Epidermal melanocyte (primary cell): ENCODE results near the gene FAM193A.

Experiments used
- DNase-seq: peaks from one replicate; pipeline ENCODE4 v3.0.0; 2011; ENCODE audit warnings: low spot score; ENCODE audit not compliant: insufficient read length

FAM193A gene, protein sequence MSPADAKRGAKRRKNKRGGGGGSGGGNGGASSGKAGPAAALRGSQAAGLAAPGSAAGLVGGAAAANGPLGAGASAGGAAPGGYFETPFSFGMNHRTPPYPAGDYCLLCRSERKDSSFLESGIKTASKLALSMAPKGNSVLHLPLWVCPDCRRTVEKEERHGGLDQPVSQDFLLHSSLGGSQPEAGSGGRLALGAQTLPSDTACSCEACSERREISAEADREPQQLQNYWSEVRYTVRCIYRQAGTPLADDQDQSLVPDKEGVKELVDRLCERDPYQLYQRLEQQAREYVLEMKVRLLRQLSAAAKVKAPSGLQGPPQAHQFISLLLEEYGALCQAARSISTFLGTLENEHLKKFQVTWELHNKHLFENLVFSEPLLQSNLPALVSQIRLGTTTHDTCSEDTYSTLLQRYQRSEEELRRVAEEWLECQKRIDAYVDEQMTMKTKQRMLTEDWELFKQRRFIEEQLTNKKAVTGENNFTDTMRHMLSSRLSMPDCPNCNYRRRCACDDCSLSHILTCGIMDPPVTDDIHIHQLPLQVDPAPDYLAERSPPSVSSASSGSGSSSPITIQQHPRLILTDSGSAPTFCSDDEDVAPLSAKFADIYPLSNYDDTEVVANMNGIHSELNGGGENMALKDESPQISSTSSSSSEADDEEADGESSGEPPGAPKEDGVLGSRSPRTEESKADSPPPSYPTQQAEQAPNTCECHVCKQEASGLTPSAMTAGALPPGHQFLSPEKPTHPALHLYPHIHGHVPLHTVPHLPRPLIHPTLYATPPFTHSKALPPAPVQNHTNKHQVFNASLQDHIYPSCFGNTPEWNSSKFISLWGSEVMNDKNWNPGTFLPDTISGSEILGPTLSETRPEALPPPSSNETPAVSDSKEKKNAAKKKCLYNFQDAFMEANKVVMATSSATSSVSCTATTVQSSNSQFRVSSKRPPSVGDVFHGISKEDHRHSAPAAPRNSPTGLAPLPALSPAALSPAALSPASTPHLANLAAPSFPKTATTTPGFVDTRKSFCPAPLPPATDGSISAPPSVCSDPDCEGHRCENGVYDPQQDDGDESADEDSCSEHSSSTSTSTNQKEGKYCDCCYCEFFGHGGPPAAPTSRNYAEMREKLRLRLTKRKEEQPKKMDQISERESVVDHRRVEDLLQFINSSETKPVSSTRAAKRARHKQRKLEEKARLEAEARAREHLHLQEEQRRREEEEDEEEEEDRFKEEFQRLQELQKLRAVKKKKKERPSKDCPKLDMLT (N-terminal part only)

DNA sequence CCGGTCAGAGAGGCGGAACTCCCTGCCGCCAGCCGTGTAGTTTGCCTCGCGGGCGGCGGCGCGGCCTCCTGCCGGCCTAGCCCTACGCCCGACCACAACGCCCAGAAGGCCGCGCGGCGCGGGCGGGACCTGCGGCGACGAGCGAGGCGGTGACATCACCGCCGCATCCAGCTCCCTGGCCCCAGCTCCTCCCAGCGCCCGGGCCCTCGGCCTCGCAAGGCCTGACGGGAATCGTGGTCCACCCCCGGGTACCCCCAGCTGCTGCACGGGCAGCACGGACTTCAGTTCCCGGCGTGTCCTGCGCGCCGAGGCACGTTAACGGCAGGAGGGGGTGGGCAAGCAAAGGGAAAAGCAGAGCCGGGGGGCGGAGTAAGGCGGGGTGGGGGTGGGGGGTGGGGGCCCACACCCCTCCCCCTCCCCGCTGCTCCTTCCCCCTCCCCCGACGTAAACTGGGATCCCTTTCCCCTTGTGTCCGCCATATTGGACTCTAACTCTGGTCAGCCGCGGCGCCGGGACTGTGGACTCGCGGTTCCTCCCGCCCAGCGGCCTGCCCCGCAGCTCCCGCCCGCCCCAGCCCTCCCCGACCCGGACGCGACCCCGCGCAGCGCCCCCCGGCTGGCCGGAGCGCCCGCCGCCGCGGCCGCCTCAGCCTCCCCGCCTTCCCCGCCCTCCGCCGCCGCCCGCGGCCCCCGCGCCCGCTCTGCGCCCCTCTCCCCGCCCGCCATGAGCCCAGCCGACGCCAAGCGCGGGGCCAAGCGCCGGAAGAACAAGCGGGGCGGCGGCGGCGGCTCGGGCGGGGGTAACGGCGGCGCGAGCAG is at the start of gene FAM193A:
TSS of gene FAM193A (plus strand) at position 455 of the 818 bp plus-strand sequence. CDS start at position 724, 269 bp downstream.
- DNase-seq, result peak; percentile 47

DNA sequence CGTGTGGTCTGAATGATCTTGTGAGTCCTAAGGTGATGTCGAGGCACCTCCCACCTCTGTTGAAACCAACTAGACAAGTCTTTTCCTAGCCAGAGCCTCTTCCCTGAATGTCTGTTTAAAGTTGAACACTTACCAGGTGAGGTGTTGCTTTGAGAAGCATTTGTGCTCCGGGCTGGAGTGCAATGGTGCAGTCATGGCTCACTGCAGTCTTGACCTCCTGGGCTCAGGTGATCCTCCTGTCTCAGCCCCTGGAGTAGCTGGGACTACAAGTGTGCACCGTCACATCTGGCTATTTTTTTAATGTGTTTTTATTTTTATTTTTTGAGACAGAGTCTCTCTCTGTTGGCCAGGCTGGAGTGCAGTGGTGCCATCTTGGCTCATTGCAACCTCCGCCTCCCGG is 49.5 kb upstream of the FAM193A start:
- DNase-seq, result no peak

DNA sequence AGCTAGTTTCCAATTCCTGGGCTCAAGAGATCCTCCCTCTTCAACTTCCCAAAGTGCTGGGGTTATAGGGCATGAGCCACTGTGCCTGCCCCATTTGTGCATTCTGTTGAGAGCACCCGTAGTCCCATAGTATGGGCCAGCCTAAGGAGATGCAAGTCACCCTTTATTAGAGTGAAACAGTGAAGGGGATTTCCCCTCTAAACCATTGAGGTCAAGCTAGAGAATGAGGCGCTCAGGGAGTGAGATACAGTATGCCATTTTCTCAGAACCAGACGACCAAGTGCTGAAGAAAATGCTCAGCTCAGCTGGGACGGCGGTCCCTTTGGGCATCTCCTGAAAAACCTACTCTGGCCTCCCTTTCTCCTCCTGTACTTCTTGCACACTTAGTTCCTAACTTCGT is 48.8 kb upstream of the FAM193A start:
- DNase-seq, result peak; percentile 0

DNA sequence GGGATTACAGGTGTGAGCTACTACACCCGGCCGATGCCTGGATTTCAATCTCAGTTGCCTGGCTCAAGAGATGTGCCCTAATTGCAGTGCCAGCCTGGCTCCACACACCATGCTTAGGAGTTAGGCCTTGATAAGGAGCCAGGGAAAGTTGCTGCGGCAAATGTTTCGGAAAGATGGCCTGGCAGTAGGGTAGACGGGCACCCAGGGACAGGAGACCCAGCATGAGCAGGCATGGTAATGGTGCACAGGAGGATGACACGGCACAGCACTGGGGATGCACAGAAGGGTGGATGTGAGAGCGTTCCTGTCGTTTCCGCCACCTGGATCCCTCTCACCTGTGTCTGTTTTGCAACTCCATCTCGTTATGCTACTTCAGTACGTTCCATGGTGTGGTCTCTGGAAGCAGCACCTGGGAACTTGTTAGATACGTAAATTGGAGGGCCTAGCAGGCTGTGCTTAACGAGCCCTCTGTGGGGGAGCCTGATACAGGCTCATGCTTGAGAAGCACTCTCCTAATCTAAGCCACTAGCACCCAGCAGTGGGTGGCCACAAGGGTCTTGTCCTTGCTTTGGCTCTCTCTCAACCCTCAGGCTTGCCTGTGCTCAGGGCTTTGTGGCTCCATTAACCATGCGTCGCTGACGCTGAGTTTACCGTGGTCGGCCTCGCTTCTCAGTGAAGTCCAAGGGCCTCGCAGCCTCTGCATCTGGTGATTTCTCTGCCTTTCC is 47.2 kb upstream of the FAM193A start:
- peak; percentile 11 for DNase-seq

DNA sequence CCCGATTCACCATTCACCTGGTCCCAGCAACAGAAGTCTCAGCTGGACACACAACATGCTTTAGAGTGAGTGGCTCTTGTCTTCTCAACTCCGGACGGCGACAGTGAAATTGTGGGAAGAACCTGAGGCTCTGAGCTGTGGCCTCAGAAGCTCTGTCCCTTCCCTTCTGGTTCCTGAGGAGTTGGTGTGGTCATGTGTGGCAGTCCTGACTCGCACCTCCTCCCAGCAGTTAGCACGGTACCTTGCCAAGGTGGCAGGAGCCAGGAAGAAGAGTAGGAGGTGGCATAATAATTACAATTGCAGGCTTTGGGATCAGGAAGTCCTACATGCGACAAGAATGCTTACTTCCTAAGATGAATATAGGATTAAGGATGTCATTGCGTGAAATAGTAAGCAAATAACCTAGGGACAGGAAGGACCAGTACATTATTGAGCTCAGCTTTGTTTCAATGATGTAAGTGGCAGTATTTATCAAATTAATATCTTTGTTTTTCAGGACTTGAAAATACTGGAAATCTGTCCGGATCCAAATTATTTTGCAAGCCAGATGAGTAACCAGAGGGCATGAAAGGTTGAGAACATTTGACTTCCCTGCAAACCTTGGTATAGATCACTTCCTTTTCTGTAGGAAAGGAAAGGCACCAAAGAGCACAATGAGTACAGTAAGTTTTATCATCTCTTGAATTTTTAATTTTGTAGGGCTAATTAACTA is 46.5 kb upstream of the FAM193A start:
- DNase-seq, result peak; percentile 9

DNA sequence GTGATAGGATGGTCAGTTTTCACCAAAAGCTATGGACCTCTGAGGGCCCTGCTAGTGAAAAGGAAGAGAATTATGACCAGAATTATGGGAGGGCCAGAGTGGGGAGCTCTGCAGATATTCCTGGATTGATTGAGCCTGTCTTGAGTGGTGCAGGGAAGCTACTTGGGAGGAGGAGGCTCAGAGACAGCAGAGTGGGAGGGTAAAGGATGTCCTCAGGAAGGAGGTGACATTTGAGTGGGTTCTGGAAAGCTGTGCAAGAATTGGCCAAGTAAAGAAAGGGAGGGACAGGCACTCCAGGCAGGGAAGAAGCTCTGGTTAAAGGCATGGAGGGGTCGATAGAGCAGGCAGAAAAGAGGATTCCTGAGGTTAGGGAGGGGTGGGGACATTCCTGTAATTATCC is 43.5 kb upstream of the FAM193A start:
- no peak for DNase-seq

DNA sequence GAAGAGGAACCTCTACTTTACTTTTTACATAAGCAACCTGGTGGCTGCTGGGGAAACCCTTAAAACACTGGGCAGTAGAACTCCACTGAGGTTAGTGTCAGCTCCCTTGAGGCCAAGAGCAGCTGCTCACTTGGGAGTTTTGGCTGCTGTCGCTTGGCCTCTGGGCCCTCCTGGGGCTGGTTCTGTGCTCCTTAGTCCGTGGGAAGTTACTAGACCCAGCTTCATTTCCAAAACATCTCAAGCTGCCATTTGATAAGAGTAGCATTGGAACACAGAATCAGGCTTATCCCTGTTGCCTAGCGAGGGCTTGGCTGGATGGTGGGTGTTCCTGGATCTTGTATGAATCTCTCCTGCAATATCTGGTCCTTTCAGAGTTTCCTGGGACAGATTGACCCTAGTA is 41.5 kb upstream of the FAM193A start:
- DNase-seq, result no peak

DNA sequence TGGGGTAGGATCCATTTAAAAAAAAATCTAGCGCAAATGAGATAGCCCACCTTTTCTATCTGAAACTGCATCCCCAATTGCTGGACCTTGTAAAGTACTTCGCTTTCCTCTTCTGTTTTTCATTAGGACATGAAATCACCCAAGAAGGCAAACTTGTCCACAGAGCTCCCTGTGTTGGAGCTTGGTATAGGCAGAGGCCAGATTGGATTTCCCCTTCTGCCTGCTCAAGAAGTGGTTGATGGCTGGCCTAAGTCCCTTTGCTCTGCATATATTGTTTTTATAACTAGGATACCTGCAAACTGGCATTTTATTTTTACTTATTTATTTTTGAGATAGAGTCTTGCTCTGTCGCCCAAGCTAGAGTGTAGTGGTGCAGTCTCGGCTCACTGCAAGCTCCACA is 39.1 kb upstream of the FAM193A start:
- no peak for DNase-seq

DNA sequence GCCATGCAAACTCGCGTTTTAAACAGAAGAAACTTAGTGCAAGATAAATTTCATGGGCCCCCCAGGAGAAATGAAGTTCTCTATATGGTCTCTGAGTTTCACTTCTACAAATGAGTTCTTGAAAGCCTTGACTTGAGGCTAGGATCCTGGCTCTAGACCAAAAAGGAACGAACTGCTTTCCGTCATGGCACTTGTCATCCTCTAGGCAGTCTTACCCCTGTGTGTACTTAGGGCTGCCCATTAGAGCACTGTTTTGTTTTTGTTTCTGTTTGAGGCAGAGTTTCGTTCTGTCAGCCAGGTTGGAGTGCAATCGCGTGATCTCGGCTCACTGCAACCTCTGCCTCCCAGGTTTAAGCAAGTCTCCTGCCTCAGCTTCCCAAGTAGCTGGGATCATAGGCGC is 38.5 kb upstream of the FAM193A start:
- no peak for DNase-seq

DNA sequence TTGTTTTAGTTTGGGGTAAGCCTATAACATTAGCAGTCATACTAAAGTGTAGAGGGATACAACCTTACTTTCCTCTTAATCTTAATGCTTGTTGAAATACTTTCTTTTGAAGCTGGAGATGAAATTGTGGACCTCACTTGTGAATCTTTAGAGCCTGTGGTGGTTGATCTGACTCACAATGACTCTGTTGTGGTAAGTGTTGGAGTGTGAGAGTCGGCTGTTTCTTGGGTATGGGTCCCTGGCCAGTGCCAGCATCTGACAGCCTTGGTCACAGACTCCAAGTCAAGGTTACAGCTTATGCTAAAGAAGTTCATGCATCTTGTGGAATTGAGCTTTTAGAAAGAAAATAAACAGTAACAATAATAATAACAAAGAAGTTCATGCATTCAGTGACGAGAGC is 35.9 kb upstream of the FAM193A start:
- peak; percentile 5 for DNase-seq

DNA sequence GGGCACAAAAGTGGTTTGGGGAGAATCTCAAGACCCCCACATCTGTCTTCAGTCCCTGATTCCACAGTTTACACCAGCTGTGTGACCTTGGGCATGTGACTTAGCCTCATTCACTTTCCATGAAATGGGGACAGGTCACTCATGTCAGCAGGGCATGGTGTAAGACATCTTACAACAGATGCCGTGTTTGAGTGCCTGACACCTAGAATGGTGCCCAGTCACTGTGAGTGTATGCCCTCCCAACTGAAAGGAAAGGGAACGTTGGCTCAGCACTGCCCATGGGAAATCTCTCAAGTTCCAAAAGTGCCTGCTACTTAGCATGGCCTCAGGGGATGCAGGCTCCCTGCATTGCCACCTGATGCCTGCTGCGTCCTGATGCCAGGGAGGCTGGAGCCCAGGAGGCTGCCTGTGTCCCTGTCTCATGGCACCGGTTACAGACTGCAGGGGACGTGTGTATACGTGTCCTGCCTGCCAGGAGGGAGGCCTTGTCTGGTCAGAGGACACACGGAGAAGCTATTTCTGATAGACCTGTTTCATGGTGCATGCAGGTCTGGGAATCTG is 35.3 kb upstream of the FAM193A start:
- peak; percentile 4 for DNase-seq

DNA sequence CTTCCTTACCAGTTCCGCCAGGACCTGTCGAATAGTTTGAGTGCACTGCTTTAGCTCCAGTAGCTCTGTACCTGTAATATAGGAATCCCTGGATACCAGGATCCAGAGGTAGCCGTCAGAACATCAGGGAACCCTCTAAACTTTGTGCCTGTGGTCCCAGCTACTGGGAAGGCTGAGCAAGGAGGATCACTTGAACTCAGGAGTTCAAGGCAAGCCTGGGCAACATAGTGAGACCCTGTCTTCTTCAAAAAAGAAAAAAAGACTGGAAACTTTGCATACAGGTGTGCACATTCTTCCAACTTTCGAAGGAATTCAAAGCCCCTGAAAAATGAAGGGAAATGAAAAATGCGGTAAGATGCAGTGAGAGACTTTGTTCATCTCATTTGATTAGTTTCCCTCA is 32.6 kb upstream of the FAM193A start:
- DNase-seq, result no peak

DNA sequence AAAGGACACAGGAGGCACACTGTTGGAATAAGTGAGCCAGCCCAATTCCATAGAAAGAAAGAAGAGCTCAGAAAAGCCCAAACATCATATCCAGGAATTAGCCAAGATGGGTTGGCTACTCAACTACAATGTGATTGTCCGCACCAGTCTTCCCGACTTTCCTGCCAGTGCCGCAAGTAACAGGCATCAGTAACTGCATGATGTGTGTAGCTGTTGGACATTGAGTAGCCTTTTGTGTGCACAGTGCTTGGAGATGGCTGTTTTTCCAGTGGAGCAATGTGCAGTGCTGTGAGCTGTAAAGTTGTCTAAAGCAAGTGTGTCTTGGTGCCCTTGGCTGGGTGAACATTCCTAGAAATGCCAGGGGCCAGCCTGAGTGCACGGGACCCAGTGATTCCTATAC is 29.2 kb upstream of the FAM193A start:
- no peak for DNase-seq

DNA sequence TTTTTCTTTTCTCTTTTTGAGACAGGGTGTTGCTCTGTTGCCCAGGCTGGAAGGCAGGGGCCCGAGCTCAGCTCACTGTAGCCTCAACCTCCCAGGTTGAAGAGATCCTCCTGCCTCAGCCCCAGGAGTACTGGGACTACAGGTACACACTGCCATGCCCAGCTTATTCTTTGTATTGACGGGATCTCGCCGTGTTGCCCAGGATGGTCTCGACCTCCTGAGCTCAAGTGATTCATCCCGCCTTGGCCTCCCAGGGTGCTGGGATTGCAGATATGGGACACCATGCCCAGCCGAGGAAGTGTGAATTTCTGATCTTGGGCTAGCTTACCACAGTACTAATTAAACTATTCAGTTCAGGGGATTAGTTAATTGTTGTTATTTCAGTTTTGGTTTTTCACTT is 28.6 kb upstream of the FAM193A start:
- DNase-seq, result no peak

DNA sequence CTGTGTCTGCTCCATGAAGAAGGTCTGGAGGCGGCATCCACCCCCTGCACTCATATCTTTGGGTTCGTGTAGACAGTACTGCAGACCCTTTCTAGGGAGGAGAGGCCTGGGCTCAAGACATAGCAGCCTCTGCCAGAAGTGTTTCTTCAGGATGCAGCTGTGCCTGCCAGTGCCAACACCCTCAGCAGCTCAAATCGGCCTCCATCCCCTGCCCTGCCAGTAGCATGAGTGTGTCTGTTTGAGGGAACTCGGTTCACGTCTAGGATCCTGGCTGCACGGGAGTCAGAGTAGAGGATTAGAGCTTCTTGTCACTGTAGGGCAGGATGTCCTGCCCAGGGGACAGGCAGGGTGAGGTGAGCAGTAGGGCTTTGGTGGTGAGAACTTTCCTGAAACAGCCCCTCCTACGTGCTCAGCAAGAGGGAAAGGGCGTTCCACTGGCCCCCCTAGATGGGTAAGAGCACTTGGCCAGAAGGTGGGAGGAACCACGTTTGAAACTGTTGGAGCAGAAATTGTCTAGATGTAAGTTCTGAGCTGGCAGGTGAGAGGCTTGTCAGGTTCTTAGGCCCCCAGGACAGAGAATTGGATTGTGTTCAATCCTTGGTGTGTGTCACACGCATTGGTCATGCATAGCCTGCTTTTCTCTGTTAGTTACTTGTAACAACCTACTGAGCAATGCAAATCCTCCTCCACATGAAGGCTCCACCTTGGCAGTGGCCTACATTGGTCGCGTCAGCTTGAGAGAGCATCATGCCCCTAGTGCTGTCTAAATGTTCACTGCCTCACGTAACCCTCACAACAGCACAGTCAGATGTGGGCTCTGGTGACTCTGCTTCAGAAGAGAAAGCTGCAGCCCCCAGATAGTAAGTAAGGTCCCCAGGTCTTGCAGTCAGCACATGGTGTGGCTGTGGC is 25.8 kb upstream of the FAM193A start:
- no peak for DNase-seq

DNA sequence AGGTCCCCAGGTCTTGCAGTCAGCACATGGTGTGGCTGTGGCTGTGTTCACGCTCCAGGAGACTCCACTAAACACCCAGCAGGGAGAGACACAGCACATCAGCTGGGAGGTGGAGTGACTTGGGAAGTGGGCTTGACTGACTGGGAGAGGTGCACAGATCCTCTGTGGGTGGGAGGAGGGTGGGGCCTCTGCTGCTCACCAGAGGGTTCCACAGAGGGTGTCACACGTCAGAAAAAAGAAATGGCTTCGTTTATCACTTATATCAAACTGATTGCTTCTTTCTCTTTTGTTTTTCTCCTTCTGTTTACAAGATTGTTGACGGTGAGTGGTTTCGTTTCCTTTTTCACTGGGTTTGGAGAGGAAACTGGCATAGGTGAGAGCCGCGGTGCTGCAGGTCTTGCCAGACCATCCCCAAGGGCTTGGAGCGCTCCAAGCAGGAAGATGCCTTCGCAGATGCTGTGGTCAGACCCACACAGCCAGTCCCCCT is 24.8 kb upstream of the FAM193A start:
- DNase-seq, result no peak

DNA sequence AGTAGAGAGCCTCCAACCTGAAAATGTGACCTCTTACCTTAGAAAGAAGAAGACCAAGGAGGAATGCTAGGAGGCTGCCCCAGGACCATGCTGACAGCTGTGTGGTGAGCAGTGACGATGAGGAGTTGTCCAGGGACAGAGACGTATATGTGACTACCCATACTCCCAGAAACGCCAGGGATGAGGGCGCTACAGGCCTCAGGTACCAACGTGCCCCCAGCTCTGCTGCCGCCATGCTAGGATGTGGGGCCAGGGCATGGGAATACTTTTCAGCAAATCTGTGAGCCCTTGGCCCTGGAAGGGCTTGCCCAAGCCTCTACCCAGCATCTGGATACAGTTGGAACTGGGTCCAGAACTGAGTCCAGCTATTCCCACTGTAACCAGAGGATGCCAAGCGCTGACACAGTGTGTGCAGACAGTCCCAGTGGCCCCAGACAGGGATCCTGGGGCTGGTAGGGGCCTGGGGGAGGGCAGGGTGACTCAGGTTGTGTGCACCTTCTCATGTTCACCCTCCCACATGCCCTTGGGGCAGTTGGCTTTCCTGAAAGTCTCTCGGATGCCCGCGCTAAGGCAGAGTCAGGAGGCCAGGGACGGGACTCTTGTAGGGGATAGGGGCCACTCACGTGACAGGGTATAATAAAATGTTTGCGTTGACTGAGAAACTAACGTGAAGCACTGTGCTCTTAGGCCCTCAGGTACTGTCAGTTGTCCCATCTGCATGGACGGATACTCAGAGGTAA is 23.9 kb upstream of the FAM193A start:
- no peak for DNase-seq
